GM10248 (cell line): ENCODE data around the gene PCDH9.

Source experiments
- CTCF ChIA-PET: fragments of 300-600 bp; sonication (Branson Sonifier 250); formaldehyde crosslinking; extraction: SDS; loops from one replicate; lab custom pipeline; 2021; ENCODE audit warnings: antibody characterized with exemption; lab: Yijun Ruan, JAX
- POLR2A ChIA-PET: fragments of 350-650 bp; sonication (Branson Sonifier 250); formaldehyde crosslinking; extraction: SDS; loops from one replicate; lab custom pipeline; 2020; ENCODE audit warnings: antibody characterized with exemption; lab: Yijun Ruan, JAX
- DNase-seq: peaks from one replicate; pipeline ENCODE4 v3.0.0; 2012; ENCODE audit errors: extremely low spot score
- CTCF ChIP-seq: IDR thresholded peaks from 2 replicates; pipeline ENCODE4 v1.5.1; 2012; ENCODE audit warnings: mild to moderate bottlenecking, low read depth; ENCODE audit errors: extremely low read depth, missing control alignments, control extremely low read depth

PCDH9 gene

GRCh38 chr13:66805657-66806056 lies 424.5 kb downstream of the PCDH9 start:
- no peak for DNase-seq
- TF ChIP-seq CTCF: no peak
- CTCF ChIA-PET: interaction anchor here (1.2 kb wide), 1 partner anchor 16 kb away, joined by 5 read pairs; no protein-coding TSS in a partner anchor
- POLR2A ChIA-PET: no interaction called here

GRCh38 chr13:66803808-66804456 lies 426.2 kb downstream of the PCDH9 start:
- no peak for TF ChIP-seq CTCF
- DNase-seq: no peak
- CTCF ChIA-PET: no interaction called here
- POLR2A ChIA-PET: no interaction called here

DNA sequence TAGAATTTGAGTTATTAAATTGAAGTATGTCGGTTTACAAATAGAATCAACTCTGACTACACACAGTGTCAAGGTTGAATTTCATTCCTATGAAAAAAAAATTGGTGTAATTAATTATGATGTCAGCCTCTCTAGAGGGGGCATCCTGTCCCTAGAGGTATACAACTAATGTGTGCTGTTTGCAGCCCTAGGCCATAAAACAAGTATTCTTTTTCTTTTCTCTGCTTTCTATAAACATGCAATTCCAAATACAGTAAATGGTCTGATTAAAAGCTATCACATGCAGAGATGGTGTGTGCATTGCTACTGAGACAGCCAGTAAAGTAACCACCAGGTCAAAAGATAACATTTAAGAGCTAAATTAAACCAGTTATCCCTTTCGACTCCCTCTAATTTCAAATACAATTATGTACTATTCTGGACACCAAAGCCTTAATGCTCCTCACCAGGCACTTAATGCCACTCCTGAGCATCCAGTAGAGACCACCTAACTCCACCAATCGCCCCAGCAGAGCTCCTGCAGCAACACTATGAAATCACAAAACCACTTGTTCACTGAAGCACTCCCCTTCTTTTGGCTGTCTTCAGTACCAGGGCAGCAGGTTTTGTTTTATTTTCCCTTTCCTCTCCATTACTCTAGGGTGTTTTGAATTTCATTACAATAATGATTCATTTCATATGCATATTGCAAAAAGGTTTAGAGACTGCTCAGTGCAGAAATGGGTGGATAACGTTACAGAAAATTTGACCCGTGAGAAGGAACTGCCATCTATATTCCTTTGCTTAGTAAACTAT lies 426.9 kb downstream of the PCDH9 start:
- ChIA-PET POLR2A (no interaction called here), CTCF (no interaction called here)
- no peak for DNase-seq
- no peak for TF ChIP-seq CTCF

- DNase-seq: no peak
- TF ChIP-seq CTCF: no peak
- POLR2A ChIA-PET: no interaction called here
- CTCF ChIA-PET: interaction anchor here (1.0 kb wide), 1 partner anchor 21 kb away, joined by 3 read pairs; no protein-coding TSS in a partner anchor
These were observed 434.5 kb downstream of the PCDH9 start for GRCh38 chr13:66795636-66796035.

- ChIA-PET CTCF (no interaction called here), POLR2A (no interaction called here)
- DNase-seq: no peak
- no peak for TF ChIP-seq CTCF
These were observed 435.6 kb downstream of the PCDH9 start for GRCh38 chr13:66794340-66795031.

GRCh38 chr13:66790861-66791260 lies 439.3 kb downstream of the PCDH9 start:
- TF ChIP-seq CTCF: no peak
- no peak for DNase-seq
- ChIA-PET POLR2A (no interaction called here), CTCF (interaction anchor here (2.9 kb wide), 1 partner anchor 8 kb away, joined by 6 read pairs; no protein-coding TSS in a partner anchor)
